A673 (cell line): ENCODE data around the gene CNNM2.

ENCODE experiments used
- CTCF ChIP-seq: fragments of 300-800, 200-600 bp; sonication (generic); conservative IDR thresholded peaks from 2 replicates; pipeline ENCODE4 v1.5.1; 2017; ENCODE audit warnings: low read depth, mild to moderate bottlenecking, antibody characterized with exemption, low read length, moderate library complexity, mixed read lengths
- EZH2 ChIP-seq: fragments of 200-600 bp; sonication (generic); IDR thresholded peaks from 2 replicates; pipeline ENCODE4 v1.6.1; 2017; ENCODE audit warnings: borderline replicate concordance, low read depth, mild to moderate bottlenecking, mixed read lengths, antibody characterized with exemption, low read length; ENCODE audit not compliant: poor library complexity, severe bottlenecking

DNA sequence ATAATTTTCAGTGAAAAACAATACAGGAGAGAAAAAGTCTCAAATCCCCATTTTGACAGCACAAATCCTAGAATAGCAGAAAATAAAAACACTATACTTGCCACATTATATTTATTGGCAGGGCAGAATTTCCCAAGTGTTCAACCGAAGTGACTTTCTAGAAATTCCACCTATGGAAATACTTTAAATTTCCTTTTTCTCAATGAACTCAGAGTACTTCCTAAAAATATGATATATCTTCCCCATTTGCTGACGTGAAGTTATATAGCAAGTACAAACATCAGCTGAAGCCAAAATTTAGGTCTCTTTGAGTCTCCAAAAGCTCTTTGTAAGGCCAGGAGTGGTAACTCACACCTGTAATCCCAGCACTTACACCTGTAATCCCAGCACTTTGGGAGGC lies 191.7 kb downstream of the CNNM2 start:
- TF ChIP-seq CTCF: no peak
- TF ChIP-seq EZH2: no peak
